ENCODE measurements around the gene FAM151A. TPM values are rescaled to one million over a fixed set of nuclear protein-coding genes. Genes with fewer than 3 reads are reported as not detected.

Gene FAM151A
- not detected for total RNA-seq

GRCh38 chr1:54623216-54624007 is at the start of gene FAM151A:
Gene FAM151A, minus strand, starts transcription at chr1:54623525. Its CDS starts 130 bp downstream, at chr1:54623395.

GRCh38 chr1:54640863-54641836 is 17.8 kb upstream of the FAM151A start, which contains the start of gene MROH7:
Gene MROH7, plus strand, starts transcription at chr1:54641786. Its CDS starts 11,141 bp downstream, at chr1:54652927.

Other genes starting within 250 kb of the FAM151A start
- 36.7 TPM for gene SSBP3, start 217.1 kb downstream of the FAM151A start, total RNA-seq
- gene ACOT11, start 75.3 kb downstream of the FAM151A start, total RNA-seq, result 6.7 TPM
- gene MROH7, start 18.3 kb upstream of the FAM151A start, total RNA-seq, result 2.5 TPM
- gene TTC4, start 92.3 kb upstream of the FAM151A start, total RNA-seq, result 19.6 TPM
- gene PARS2, start 141.0 kb upstream of the FAM151A start, total RNA-seq, result 4.2 TPM
- 1.2 TPM for gene TTC22, start 177.8 kb upstream of the FAM151A start, total RNA-seq